ENCODE results near the gene IQGAP2.

Gene IQGAP2

DNA sequence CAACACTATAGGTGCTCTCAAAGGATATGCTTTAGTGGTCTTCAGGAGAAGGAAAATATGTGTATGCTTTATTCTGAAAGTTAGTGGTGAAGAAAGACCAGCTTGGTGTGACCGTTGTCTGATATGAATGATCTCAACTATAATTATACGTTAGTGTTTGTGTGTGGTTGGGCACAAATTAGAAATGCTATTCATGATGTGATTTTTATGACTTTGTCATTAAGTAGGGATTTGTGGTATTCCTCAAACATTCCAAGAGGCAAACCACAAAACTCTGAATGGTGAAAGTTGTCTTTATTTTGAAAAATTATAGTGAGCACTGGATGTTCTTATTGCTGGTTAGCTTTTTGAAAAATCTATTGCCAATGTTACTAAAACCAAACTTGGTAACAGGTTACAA lies 306.7 kb downstream of the IQGAP2 start:
- TF ChIP-seq, protein P1, sequence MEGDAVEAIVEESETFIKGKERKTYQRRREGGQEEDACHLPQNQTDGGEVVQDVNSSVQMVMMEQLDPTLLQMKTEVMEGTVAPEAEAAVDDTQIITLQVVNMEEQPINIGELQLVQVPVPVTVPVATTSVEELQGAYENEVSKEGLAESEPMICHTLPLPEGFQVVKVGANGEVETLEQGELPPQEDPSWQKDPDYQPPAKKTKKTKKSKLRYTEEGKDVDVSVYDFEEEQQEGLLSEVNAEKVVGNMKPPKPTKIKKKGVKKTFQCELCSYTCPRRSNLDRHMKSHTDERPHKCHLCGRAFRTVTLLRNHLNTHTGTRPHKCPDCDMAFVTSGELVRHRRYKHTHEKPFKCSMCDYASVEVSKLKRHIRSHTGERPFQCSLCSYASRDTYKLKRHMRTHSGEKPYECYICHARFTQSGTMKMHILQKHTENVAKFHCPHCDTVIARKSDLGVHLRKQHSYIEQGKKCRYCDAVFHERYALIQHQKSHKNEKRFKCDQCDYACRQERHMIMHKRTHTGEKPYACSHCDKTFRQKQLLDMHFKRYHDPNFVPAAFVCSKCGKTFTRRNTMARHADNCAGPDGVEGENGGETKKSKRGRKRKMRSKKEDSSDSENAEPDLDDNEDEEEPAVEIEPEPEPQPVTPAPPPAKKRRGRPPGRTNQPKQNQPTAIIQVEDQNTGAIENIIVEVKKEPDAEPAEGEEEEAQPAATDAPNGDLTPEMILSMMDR (IDR thresholded peaks at IDR 0.05), result no peak

DNA sequence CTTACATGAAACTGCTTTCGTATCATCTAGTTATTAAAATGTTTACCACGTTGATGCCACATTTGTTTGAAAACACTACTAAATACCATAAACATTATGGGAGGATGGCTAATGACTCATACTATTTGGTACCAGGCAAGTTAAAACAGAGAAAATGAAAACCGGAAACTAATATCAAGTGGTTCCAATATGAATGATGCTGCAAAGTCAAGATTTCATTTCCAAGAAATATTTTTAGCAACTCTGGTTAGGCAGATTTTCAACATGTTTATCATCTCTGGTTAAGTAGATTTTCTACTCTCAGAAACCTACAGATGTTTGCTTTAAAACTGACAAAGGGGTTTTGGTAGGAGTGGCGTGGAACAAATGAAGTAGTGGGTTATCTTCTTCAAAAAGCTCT lies 307.9 kb downstream of the IQGAP2 start:
- TF ChIP-seq, protein P1 (IDR thresholded peaks at IDR 0.05), result no peak

DNA sequence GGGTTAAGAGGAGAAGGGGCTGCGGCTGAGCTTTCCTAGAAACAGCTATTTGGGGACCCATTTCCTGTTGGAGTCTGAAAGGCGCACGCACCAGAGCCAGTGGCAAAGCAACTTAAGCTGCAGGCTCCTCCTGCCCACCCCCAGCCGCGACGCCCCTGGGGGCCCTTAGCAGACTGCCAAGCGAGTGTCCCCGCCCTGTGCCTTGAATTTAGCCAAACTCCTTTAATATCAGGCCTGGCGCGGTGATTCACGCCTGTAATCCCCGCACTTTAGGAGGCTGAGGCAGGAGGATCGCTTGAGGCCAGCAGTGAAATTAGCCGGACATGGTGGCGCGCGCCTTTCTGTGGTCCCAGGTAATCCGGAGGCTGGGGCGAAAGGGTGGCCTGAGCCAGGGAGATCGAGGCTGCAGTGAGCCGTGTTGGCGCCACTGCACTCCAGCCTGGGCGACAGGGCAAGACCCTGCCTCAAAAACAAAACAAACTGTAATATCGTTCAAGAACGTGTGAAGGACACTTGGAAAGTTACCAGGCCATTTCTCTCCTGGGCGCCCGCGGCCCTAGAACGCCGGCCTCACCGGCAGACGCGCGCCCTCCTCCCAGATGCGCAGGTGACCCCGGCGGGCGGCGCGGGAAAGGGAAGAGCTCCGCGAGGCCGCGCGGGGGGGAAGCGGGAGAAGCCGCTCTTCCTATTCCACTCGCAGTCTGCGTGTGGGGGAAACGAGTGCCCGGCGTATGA lies 311.8 kb downstream of the IQGAP2 start:
- TF ChIP-seq, protein P1 (IDR thresholded peaks at IDR 0.05), result no peak

DNA sequence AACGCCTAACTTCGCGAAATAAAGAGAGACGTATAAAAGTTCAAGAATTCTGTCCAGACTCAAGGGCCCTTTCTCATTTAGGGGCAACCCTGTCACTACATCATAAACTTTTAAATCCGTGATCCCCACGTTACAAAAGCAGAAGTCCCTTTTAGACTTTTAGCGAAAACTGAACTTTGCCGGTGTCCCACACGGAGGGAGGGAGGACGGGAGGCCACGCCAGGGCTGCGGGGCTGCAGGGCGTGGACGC lies 312.3 kb downstream of the IQGAP2 start:
- TF ChIP-seq, protein P1 (IDR thresholded peaks at IDR 0.05), result no peak

- TF ChIP-seq, protein P1 (IDR thresholded peaks at IDR 0.05), result peak; percentile 55
These were observed 312.8 kb downstream of the IQGAP2 start, which contains the start of gene F2R for GRCh38 chr5:76715736-76716455. Gene F2R, plus strand, starts transcription at chr5:76716126. Its CDS starts 182 bp downstream, at chr5:76716308.

- TF ChIP-seq, protein P1 (IDR thresholded peaks at IDR 0.05), result no peak
These were observed 313.5 kb downstream of the IQGAP2 start for GRCh38 chr5:76716456-76717157.

GRCh38 chr5:76717222-76718083 lies 314.4 kb downstream of the IQGAP2 start:
- TF ChIP-seq, protein P1 (IDR thresholded peaks at IDR 0.05), result no peak

Measured in LNCAP (cell line).